Gastrocnemius medialis (tissue), 4 donors: ENCODE data around the gene RAG2.

Source experiments
- CTCF ChIP-seq, 5 experiments: fragments of 450-650 bp in 3 of 5; fragments of 200-600 bp in 2 of 5; sonication (generic) in 2 of 5; IDR thresholded peaks in 4 of 5; conservative IDR thresholded peaks in 1 of 5; 1 replicate in 4 of 5; 2 replicates in 1 of 5; pipeline ENCODE4 v1.5.1; 2016 to 2019; ENCODE audit warnings: antibody characterized with exemption in 5 of 5, mild to moderate bottlenecking in 3 of 5, moderate library complexity in 3 of 5
- POLR2A ChIP-seq, 2 donors: fragments of 450-650 bp; IDR thresholded peaks; one replicate each; pipeline ENCODE4 v1.6.1; 2017; ENCODE audit warnings: antibody characterized with exemption in 2 of 2, mild to moderate bottlenecking in 2 of 2, moderate library complexity in 2 of 2

- TF ChIP-seq POLR2A (IDR thresholded peaks at IDR 0.05) (no peak), CTCF (IDR thresholded peaks at IDR 0.05 in 4 of 5, conservative IDR thresholded peaks at IDR 0.05 in 1 of 5) (no peak)
Observed at GRCh38 chr11:36631774-36632173, 33.7 kb upstream of the RAG2 start.
